ENCODE results near the gene ZNF791.
"Not testable (repeated sequence)": the region's sequence is repeated elsewhere in the genome, so short reads cannot be mapped to it uniquely, and the experiment has no call there.

Gene ZNF791

DNA sequence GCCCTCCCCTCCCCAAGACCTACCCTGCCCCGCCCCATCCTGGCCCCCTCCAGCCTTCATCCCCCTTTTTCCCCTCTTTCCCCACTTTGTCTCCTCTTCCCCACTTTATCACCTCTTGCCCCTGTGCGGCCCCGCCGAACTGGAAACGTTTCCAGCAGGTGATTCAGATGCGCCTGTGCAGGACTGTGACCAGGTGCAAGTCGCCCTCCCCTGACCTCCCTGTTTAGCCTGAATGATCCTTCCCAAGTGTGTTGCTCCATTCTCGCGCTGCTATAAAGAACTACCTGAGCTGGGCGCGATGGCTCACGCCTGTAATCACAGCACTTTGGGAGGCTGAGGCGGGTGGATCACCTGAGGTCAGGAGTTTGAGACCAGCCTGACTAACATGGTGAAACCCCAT, 25.9 kb downstream of the ZNF791 start:
- DNase-seq = no peak

DNA sequence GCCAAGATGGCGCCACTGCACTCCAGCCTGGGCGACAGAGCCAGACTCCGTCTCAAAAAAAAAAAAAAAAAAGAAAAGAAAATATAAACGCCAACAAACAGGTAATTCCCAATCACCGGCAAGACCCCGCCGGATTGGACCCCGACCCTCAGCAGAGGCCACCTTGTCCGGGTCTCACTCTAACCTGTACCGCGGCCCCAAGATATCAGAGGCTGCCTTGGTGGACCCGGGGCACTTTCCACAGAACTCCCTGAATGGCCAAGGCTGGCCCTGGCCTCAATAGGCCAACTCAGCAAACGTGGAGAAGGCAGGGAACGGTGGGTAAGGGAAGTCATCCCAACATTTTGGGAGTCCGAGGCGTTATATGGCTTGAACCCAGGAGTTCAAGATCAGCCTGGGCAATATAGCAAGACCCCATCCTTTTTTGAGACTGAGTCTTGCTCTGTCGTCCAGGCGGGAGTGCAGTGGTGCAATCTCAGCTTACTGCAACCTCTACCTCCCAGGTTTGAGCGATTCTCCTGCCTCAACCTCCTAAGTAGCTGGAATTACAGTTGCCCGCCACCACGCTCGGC, 28.0 kb downstream of the ZNF791 start:
- no peak for DNase-seq

DNA sequence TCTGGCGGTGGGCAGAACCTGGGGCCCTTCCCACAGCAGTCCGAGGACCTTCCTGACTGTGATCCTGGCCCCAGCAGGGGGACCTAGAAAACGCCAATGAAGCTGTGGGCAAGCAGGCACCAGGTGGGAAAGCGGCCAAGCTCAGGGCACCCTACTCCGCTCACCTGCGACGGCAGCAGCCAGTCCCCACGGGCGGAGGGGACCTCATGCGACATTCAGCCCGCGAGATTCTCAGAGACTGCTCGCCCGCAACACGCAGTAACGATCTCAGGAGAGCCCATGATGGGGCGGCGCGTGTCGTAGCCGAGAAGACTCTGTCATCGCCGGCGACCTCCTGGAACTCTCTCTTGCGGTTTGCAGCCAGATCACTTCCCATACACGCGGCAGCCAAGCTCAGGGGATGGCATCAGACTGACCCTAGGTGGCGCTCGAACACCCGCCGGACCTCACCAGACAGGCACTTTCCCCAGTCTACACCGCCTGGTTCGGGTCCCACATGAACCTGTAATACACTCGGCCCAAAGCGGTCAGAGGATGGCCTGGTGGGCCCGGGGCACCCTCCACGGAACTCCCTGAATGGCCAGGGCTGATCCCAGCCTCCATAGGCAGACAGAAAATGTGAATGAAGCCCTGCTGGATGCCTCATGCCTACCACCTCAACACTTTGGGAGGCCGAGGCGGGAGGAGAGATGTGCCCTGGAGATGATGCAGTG, 29.3 kb downstream of the ZNF791 start:
- peak; percentile 76 for DNase-seq

DNA sequence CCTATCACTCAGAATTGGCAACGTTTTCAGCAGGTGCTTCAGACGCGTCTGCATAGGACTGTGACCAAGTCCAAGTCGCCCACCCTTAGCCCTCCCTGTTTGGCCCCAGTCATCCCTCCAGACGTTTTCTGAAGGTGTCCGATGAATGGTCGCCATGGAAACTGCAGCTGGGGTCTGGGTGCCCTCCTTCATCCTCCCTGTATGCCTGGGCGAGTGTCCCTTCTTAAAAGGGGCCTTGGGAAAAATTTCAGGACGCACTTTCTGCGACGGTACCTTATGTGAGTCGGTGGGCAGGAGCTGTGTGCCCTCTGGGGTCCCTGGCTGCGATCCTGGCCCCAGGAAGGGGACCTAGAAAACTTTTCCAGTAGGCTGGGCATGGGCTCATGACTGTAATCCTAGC, 30.7 kb downstream of the ZNF791 start:
- no peak for DNase-seq

DNA sequence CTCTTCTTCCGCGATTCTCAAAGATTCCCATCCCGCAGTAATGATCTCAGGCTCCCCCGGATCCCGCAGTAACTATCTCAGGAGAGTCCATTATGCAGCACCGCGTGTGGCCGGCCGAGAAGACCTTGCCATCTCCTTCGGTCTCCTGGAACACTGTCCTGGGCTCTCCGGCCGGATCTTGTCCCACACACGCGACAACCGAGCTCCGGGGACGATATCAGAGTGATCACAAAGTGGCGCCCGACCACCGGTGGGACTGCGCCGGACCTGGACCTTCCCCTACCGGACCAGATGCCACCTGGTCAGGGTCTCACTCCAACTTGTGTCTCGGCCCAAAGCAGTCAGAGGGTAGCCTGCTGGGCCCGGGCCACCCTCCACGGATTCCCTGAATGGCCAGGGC, 31.8 kb downstream of the ZNF791 start:
- DNase-seq = no peak

DNA sequence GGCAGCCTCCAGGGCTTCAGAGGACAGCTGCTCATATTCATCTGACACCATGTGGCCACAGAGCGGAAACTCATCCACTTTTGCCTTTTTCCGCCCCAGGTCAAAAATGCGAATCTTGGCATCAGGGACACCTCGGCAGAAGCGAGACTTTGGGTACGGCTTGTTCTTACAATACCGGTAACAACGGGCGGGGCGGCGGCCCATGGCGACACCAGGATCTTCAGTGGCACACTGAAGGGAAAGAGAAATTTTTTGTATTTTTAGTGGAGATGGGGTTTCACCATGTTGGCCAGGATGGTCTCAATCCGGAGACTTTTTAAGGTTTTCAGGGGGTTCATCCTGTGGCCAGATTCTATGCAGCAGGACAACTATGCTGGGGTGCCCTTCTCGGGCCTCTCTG, 33.0 kb downstream of the ZNF791 start:
- not testable (repeated sequence) for DNase-seq

DNA sequence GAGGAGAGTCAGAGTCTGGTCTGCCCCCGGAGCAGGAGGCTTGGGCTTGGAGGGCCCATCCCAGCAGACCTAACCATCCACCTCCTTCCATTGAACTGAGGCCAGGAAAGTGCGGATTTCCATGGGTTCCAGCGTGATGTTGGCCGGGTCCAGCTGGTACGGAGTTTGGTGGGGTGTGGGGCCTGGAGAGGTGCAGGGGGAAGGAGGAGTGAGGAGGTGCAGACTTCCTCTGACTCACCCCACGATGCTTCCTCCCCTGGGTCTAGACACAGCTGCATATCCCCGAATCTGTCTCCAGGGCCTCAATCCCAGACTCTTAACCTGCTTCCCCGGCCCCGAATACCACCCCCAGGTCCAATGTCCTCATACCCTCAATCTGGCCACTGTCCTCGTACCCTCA, 35.8 kb downstream of the ZNF791 start:
- no peak for DNase-seq

DNA sequence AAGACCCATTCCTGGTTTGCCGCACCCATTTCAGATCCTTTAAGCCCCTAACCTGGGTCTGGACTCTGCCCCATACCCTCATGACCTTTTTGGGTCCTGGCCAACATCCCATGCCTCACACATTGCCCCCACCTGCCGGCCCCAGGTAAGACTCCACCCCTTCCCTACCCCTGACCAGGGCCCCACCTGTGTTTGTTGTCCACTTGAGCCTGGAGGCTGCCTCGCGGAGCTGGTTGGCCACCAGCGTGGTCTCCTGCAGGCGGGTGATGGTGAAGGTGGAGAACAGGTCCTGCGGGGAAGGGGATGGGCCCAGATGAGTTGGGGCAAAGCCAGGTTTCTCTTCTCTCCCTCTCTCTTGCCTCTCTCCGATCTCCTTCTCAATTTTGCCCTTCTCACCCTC, 36.3 kb downstream of the ZNF791 start:
- no peak for DNase-seq

DNA sequence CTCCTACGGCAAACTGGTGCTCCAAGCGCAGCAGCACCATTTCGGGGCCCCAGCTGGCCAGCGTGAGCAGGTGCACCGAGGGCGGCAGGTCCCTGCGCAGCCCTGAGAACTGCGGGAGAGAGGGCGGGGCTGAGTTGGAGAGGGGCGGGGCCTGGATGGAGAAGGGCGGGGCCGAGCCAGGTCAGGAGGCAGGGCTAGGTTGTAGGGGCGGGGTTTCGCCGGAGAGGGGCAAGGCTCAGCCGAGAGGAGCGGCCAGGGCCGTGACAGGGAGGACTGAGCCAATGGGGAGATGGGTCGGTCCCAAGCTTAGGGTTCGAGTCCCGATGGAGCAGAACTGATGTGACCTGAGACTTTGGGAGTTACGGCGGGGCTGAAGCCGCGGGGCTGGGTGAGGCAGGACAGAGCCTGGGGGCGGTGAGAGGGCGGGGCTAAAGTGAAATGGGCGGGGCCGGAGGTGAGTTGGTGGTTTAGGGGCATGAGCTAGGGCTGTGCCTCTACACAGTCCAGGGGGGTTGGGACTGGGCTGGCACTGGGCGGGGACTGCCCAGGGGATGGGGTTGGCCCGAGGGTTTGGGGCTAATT, 36.9 kb downstream of the ZNF791 start:
- DNase-seq = peak; percentile 16

DNA sequence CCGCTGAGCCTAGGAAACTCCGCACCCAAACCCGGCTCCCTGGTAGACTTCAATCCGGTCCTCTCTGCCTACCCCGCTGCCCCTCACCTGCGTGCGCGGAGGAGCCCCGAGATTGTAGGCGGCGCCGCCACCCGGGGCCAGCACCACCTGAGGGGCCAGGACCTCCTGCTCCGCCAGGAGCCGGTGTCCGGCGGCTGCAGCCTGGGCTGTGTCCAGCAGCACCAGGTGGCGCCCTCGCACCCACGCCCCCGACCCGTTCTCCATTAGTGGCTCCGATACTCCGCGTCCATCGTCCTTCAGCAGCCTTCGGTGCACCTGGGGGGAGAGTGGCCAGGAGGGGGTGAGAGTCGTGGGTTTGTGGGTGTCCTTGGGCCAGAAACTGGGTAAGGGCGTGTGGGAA, 37.4 kb downstream of the ZNF791 start:
- no peak for DNase-seq

DNA sequence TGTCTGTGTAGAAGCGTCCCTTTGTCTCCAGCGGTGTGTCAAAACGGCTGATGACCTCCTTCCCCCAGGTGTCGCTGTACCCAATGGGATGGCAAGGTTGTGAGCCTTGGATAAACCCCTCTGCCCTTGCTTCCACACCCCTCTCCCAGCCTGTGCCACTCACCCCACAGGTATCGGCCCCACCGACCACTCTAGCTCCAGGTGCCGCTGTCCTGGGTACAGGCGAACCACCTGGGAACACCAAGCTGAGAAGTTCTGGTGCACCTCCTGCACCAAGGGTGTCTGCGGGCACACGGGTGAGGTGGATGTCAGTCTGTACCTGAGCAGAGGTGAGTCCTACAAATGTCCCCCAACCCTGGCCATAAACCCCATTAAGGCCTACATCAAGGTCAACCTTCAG, 39.2 kb downstream of the ZNF791 start:
- DNase-seq = no peak

DNA sequence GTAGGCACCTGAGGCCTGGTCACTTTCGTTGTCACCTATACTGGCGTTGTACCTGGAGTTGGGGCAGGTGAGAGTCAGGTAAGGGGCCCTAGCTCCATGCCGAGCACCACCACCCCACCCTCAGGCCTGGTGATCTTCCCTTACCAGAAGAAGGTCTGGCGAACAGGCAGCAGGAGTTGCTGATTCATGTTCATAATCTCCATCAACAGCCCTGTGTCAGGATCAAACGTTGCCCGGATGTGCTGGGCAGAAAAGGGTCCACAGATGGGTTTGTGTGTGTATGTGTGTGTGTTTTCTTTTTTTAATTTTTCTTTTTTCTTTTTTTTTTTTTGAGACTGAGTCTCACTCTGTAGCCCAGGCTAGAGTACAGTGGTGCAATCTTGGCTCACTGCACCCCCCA, 41.5 kb downstream of the ZNF791 start:
- no peak for DNase-seq

DNA sequence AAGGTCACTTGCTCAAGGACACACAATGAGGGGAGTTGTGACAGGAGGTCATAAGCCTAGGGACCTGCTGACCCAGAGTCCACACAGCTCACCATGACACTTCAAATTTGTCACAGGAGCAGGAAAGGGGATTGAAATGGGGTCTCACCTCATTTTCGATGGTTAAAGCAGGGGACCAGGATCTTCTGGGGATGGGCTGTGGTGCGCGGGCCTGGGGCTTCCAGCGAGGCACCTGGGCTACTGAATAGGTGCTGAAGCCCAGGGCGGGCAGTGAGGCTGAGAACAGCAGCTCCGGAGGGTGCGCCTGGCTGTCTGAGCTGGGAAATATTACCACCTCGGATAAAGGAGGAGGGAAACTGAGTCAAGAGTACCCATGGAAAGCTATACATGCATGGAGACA, 44.8 kb downstream of the ZNF791 start:
- DNase-seq = no peak

DNA sequence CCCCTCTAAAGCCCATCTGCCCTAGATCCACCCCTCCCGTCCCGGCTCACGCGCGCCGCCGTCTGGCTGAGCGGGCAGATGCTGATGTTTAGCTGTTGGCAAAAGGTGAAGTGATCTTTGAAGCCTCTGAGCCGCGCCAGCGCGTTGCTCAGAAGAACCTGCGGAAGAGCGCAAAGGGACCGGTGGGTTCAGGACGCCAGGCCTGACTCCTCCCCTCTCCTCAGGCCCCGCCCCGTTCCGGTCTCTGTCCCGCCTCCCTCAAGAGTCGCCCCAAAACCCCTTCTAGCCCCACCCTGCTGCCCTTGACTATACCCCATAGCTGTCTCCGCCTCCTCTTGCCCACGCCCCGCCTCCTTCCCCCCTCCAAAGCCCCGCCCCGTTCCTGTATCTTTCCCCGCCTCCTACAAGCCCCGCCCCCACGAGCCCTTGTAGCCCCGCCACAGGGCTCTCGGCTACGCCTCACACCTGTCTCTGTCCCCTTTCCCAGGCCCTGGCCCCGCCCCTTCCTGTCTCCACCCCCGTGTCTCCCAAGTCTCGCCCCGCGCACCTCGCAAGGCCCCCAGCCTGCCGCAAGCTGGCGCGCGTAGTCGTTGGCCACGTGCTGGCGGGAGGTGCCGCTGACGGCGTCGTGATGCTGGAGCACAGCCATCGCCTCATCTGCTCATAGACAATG, 46.3 kb downstream of the ZNF791 start:
- DNase-seq = no peak

DNA sequence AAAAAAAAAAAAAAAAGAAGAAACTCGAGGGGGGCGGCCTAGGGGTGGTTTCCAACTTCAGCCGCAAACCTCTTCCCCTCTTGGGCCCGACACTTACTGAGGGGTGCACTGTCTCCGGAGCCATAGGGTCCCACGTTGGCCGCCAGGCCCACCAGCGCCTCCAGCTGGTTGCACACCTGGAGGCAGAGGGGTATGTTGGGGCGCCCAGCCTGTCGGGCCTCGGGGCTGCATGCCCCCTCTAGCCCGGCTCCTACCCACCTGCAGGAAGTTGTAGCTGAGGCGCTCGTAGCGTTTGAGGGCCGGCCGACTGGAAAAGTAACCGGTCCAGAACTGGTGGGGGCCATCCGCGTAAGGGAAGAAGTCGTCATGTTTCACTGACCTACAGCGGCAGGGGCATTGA, 47.2 kb downstream of the ZNF791 start:
- DNase-seq = no peak

DNA sequence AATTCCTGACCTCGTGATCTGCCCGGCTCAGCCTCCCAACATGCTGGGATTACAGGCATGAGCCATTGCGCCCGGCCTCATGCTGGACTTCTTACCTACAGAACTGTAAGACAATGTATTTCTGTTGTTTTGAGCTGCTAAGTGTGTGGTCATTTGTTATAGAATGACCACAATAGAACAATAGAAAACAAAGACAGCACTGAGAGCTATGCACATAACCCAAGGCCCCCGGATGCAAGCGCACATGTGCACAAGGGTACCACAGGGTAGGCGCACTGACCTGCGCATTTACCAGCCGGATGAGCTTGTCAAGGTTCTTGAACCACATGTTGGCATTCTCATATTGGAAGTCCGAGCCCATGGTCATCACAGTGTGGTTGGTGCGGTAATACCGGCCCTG, 50.3 kb downstream of the ZNF791 start:
- no peak for DNase-seq

DNA sequence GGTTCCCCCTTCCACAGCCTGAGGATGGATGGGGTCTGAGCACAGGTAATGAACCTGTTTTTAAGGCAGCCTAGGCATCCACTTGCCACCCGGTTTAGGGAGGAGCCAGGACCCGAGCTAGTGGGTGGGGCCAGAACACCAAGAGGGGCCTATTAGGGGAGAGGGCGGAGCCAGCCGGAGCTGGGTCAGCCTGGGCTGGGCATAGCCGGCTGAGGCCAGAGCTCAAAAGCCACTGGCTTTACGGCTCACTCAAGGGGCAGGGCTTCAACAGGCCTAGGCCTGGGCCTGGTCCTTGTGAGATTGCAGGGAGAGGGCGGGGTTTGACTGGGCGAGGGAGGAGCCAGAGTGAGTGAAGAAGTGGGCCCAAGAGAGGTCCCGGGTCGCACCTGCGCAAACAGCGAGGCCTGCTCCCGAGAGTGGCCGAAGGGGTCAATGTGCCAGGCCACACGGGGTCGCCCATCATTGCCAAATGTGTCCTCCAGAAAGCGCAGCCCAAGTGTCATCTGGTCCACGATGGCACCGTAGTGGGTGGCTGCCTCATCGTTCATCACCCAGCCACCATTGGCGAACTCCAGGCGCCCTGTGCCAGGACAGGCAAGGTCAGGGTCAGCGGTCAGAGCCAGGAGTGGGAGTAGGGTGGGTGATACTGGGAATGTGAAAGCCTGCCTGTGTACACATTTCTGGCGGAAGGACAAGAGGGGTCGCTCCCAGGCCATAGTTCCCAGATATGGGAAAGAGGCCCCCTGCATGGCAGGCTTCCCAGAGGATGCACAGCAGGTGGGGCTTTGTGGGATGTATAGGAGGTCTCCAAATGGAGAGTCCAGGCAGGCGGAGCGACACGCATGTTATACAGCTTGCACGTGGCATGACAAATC, 53.9 kb downstream of the ZNF791 start:
- no peak for DNase-seq

DNA sequence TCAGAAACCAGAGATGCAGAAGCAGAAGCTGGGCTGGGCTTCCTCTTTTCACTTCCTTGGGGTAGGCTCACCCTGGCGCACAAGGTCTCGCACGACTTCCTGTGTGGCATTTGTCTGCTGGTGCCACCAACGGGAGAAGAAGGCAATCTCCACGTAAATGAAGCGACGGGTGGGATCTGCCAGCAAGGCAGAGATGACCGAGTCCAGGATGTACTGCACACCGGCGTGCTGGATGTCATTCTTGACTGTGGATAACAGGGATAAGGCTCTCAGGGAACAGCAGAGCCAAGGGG, 54.5 kb downstream of the ZNF791 start:
- no peak for DNase-seq

DNA sequence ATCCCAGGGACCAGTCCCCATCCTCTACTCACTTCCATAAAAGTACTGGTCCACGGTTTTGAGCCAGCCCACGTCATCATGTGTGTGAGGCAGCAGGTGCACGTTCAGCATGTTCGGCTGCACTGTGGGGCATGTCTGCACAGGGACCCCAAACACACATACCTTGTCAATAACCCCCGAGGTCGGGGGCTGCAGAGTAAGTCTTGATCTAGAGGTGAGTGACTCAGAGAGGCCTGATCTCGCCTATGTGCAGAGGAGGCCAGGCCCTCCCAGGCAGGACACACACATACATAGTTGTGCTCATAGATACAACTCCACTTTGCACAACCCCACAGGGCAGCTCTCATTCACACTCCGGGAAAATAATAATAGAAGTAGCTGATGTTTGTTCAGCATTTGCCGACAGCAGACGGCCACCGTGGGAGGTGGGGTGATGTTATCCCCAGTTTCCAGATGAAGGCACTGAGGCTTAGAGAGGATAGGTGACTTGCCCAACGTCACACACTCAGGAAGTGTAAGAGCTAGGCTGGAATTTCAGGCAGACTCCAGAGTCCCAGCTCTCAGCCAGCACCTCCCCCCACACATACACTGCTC, 55.0 kb downstream of the ZNF791 start:
- no peak for DNase-seq

DNA sequence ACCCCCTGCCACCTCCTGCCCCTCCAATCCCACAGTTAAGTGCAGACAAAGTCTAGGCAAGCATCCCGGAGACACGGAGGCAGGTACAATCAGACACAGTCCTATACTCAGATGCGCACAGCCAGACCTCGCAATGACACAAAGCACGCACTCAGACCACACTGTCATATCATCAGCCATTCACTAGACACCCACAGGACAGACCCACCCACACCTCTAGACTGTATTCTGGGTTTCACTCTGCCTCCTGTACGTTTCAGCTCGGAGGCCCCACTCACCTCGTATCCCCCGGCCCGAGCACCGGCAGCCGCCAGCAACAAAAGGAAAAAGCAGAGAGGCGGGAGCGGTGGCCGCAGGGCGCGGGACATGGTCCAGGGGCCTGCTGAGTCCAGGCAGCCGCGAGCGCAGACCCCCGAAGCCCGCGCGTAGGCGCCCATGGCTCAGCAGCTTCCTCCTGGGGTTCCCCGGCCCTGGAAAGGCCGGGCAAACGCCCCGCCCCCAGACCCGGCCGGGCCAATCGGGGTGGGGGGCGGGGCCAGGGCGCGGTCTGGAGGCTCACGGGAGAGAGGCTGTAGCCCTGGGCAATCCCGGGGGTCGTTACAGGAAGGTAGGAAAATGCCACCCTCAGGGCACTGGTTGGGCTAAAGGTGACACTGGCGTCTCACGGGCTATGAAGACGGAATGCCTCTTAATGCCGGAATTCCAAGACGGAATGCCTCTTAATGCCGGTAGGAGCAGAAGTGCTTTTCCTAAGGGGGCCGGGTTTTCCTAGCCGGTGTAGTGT, 55.7 kb downstream of the ZNF791 start, which contains the start of the genes MAN2B1 and WDR83:
MAN2B1 (minus strand) TSS at position 478 of the 784 bp plus-strand sequence; CDS start at position 437, 41 bp downstream.
WDR83 (plus strand) TSS at position 543 of the 784 bp plus-strand sequence. CDS start 2,984 bp downstream, outside the sequence.
- peak; percentile 62 for DNase-seq

DNA sequence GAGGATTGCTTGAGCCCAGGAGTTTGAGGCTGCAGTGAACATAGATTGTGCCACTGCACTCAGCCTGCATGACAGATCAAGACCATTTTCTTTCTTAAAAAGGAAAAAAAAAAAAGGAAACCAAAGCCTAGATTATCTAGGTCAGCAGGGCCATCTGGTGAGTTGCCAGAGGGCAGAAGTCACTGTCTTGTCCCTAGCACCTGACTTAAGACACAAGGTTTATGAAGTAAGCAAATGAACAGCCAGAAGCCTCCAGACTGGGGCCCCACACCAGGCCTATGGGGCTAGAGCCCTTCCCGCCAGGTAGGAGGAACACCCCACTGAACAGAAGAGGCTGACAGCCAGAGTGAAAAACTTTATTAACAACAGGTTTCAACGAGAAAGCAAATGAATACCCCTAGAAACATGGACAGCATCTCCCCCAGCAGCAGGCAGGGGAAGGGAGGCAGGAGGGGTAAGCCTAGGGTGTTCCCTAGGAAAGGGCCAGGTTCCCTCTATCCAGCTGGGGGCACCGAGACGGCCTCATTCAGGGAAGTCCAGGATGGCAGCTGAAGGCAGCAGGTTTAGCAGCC, 57.1 kb downstream of the ZNF791 start:
- no peak for DNase-seq
